NAMALWA (cell line): Measurements from ENCODE around the gene TLR6.
"Not testable (repeated sequence)": the region's sequence is repeated elsewhere in the genome, so short reads cannot be mapped to it uniquely, and the experiment has no call there.

Experiments used
- DNase-seq: peaks from one replicate; pipeline ENCODE4 v3.0.0-alpha.2; 2015; ENCODE audit warnings: low spot score

Gene TLR6

DNA sequence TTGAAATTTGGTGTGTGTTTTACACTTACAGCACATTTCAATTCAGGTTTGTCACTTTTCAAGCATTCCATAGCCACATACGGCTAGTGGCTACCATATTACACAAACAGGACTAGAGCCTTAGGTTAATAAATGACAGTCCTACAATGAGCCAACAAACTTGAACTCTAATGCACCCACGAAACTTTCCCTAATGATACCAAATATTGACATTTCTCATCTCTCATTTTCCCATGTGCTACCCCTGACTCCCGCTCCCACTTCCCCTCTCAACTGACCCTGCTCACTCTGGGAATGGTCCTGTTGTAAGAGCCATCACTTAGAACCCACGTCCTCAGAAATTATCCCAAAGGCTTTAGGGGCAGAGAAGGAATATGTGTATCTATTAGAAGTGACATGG is 68.9 kb downstream of the TLR6 start:
- DNase-seq, result no peak

GRCh38 chr4:38785901-38786402 is 70.7 kb downstream of the TLR6 start:
- peak; percentile 33 for DNase-seq

DNA sequence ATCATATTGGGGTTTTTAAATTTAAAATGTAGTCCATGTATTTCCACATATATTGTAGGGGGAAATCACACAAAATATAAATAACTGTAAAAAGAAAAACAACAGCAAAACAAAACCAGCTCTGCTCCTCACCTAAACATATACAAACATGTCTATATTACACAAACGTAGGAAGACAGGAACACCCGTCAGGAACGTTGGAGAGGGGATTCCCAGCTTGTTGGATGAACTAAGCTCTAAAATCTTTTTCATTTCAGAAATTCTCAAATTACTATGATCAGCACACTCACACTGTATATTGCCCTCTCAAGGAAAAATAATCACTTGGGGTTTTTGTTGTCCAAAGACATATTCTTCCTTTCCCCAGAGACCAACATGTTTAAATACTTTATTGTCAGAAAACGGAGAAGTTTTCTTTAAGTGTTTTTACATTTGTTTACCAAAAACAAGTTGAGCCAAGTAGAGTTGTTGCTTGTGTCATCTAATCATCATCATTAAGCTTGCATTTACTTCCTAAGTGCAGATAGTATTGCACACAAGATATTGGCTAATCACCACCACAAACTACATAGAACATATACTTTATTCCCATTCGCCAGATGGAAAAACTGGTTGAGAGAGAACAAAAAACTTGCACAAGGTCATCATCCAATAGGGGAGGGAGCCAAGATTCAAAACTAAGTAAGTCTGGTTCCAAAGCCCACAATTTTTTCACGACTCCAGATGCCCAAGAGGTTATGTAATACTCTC is 71.4 kb downstream of the TLR6 start:
- no peak for DNase-seq

GRCh38 chr4:38784141-38784540 is 72.5 kb downstream of the TLR6 start:
- no peak for DNase-seq

DNA sequence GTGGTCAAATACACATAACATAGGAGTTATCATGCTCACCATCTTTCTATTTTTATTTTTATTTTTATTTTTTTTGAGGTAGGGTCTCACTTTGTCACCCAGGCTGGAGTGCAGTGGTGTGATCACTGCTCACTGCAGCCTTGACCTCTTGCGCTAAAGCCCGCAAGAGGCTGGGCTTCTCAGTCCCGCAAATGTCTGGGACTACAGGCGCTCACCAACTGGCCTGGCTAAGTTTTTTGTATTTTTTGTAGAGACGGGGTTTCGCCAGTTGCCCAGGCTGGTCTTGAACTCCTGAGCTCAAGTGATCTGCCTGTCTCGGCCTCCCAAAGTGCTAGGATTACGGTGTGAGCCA is 73.5 kb downstream of the TLR6 start:
- no peak for DNase-seq

DNA sequence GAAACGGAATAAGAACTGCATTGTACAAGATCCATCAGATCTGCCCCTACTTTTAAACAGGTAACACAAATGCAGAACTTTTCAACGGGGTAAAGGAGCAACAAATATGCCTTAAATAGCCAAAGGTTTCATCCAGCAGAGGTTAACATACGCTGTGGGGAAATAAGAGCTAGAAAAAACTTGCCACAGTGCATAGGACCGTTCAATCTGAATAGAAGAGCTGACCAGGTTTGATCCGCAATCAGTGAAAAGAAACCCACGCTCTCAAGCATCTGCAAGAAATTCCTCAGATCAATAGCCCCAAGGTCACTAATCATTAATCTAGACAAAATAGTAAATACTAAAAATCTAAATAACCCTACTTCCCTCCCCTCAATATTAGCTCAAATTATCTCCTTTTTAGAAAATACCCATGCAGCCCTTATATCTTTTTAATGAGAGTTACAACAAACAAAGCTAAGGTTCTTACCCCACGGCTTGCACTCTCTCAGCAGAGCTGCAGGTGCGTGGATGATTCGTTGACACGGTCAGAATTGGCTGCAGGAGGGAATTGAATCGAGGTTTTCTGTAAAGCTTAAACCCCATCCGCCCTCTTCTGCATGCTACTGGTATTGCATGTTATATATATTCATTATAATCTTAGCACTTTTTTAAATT is 74.0 kb downstream of the TLR6 start, which contains the start of gene TLR10:
TLR10 (minus strand) TSS at position 539 of the 657 bp plus-strand sequence. CDS start 7,400 bp downstream, outside the sequence.
- peak; percentile 95 for DNase-seq

DNA sequence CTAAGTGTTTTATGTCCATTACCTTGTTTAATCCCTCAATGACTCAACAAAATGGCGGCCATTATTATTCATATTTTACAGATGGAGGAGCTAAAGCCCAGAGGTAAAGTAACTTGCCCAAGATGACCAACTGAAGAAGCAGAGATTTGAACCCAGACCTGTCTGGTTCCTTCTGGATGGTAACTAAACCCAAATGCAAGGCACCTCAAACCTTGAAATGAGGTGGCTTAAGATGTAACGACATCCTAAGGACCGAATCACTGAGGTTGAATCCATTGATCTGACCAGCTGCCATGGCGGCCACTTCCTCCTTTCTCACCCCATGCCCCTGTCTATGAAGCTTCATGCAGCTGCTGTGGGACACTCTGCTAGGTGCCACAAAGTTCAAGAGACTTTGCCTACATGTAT is 74.8 kb downstream of the TLR6 start:
- peak; percentile 78 for DNase-seq

DNA sequence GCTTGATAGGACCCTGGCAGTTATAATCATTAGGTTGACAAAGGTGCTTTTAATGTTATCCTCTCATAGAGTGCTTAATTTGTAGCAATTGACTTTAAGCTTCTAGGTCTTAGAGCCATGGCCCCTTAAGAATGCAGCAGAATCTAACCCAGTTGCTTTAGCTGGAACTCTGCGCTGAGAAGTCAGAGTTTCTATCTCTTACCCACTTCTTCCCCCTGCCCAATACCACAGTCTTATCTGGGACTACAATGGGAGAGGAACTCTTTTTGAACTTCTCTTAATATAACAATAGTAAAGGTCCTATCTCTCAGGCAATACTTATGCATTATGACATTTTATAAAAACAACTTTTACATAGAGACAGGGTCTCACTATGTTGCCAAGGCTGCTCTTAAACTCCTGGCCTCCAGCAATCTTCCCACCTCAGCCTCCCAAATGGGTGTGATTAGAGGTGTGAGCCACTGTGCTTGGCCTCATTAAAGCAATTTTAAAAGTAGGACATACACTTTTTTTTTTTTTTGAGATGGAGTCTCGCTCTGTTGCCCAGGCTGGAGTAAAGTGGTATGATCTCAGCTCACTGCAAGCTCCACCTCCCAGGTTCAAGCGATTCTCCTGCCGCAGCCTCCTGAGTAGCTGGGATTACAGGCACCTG is 75.7 kb downstream of the TLR6 start:
- DNase-seq, result peak; percentile 52

DNA sequence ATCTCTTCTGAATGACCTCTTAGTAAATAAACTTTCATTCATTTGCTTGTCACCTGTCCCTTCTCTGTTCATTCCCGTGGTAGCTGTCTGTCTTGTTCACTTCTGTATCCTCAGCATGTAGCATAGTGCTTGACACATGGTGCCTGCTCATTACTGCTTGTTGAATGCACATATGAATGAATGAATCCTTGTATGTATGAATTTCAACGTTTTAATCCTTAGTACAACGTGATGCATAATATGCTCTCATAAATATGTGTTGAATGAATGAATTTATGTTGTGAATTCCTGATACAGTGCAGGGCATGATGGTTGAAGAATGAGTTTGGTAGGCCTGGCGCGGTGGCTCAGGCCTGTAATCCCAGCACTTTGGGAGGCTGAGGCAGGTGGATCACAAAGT is 76.8 kb downstream of the TLR6 start:
- no peak for DNase-seq

GRCh38 chr4:38777925-38778324 is 78.7 kb downstream of the TLR6 start:
- not testable (repeated sequence) for DNase-seq

GRCh38 chr4:38775326-38775725 is 81.3 kb downstream of the TLR6 start:
- DNase-seq, result no peak

- no peak for DNase-seq
Observed at GRCh38 chr4:38774181-38774955, 82.2 kb downstream of the TLR6 start.
